ENCODE data around the gene YJU2.
"Not testable (repeated sequence)": the region's sequence is repeated elsewhere in the genome, so short reads cannot be mapped to it uniquely, and the experiment has no call there.

The YJU2 gene

DNA sequence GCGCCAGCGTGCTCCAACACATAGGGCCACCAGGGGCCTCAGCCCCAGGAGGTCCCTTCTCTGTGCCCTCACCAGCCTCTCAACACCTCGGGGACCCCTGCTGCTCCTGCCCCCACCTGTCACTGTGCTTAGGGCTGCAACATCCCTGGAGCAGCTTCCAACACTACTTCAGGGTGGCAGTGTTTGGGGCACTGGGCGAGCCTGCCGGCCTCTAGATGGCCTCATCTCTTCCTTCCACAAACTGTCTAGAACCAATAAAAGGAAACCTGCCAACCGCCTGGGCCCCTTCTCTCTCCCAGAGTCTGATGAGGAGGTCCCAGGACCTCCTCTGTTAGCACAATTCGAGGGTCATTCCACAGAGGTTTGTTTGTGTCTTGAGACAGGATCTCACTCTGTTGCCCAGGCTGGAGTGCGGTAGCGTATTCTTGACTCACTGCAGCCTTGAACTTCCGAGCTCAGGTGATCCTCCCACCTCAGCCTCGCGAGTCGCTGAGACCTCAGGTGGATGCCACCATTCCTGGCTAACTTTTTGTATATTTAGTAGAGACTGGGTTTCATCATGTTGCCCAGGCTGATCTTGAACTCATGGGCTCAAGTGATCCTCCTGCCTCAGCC, 22.0 kb downstream of the YJU2 start:
- DNase-seq, result no peak

DNA sequence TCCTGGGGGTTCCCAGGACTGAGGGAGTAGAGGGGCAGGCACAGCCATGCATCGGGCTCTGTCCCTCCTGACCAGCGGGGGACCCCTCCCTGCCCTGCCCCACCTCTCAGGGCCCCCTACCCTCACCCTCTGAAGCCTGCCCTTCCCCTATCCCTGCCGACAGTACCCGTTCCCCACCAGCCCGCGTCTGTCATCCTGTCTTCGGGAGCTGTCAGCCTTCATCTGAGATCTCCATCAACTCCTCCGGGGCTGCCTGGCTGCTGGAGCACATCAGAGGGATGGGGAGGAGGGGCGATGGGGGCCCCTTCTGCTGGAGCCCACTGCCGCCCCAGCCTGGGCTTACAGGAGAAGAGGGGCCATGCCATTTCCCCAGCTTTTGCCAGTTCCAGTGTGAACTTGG, 26.0 kb downstream of the YJU2 start:
- no peak for DNase-seq

DNA sequence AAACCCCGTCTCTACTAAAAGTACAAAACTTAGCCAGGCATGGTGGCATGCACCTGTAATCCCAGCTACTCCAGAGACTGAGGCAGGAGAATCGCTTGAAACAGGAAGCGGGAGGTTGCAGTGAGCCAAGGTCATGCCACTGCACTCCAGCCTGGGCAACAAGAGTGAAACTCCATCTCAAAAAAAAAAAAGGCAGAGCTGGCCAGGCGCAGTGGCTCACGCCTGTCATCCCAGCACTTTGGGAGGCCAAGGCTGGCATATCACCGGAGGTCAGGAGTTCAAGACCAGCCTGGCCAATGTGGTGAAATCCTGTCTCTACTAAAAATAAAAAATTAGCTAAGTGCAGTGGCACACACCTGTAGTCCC, 27.4 kb downstream of the YJU2 start:
- DNase-seq, result not testable (repeated sequence)

DNA sequence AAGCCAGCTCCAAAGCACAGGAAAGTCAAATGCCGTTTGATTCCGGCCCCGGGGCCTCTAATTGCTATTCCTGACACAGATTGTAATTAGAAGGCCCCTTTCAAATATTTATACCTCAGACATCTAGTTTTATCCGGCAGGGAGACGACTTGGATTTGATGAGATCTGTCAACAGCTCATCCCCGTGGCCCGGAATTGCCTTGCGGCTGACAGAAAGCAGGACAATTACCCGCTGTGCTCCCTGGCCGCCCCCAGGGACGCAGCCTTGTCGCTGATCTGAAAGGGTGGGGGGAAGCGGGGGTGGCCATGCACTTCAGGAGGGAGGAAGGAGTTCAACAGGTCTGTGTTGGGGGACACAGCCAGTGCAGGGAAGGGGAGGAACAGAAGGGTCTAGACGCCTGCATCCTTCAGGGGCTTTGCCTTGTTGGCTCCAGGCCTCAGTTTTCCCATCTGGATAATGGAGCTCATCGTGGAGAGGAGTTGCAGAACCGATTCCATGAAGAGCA, 30.4 kb downstream of the YJU2 start:
- DNase-seq, result no peak

DNA sequence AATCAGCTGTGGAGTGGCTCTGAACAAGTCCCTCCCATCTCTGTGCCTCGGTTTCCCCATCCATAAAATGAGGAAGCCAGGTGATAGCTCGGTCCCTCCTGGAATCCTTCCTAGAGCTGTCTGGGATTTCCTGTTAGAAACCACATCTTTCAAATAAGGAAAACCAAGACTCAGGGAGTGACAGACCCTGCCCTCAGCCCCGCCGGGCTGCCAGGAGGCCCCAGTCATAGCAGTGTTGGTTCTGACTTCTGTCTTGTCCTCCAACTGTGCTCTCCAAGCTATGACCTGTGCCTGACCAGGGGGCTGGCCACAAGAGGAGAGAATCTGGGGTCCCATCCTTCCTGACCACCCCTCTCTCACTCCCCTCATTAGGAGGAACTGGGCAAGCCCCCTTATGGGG, 31.1 kb downstream of the YJU2 start:
- no peak for DNase-seq

DNA sequence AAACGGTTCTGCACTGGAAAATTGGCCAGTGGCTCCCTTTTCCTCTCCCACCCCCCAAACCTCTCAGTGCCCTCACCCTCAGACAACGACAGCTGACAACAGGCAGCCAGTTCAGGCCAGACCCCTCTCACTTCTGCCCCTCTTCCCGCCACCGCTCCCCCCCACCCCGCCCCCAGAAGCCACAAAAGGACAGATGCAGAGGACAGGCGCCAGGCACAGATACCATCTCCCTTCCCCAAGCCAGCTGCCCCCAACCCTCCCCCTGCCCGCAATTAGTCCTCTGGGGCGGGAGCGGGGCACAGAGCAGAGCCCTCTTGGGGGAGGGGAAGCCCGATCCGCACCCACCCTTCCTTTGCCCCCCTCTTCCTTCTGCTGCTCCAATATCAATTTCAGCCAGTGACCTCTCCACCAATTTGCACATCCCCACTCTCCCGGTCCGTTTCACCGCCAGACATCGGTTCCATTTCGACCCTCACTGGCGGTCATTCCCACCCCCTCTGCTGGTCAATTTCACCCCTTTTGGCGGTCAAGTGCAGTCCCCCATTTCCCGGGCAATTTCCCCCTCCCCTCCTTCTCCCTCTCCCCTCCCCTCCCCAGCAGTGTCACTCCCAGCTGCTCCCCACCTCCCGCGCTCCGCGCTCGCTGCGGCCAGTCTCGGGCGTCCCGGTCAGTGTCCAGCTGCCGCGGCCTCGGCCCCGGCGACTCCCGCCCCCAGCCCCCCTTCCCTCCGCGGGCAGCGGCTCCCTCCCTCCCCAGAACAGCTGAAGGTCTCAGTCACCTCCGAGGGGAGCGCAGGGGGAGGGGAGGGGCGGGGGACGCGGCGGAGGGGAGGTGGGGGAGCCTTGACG, 31.8 kb downstream of the YJU2 start, which contains the start of gene SHD:
Gene SHD (plus strand): TSS at position 848 of the 848 bp plus-strand sequence. CDS start 798 bp downstream, outside the sequence.
- no peak for DNase-seq

DNA sequence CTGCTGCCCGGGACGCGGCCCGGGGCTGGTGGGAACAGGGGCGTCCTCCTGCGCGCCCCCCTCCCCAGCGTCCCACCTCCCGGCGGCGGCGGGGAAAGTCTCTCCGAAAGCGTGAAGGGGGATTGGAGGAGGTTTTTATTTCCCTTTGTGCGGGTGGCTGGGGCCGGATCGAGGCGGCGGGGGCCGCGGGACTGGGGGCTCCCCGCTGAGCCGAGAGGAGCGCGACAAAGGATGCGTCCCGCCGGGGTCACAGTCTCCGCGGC, 32.3 kb downstream of the YJU2 start:
- DNase-seq, result no peak

DNA sequence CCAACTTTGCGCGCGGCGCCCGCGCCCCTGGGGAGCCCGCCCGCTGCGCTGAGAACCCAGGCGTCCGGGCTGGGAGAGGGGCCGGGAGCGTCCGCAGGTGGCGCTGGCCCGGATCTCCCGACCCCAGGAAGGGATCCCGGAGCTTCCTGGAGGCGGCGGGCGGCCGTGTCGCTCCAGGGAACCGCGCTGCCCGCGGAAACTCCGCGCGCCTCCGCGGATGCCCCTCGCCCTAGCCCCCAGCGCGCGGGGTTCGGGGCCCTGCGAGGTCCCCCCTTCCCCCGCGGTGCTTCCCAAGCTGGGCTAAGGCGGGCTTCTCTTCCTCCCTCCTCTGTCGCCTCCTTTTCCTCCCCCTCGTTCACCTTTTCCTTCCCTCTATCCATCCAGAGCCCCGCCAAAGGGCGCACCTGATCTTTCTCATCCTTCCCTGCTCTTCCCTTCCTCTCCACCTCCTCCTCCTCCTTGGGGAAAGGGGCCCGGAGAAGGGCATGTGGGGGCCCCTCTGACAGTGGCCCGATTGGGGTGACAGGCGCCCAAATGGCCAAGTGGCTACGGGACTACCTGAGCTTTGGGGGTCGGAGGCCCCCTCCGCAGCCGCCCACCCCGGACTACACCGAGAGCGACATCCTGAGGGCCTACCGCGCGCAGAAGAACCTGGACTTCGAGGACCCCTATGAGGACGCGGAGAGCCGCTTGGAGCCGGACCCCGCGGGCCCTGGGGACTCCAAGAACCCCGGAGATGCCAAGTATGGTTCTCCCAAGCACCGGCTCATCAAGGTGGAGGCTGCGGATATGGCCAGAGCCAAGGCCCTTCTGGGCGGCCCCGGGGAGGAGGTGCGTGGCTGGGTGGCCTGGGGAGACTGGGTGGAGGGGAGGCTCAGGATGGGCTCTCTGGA, 32.9 kb downstream of the YJU2 start:
- no peak for DNase-seq

DNA sequence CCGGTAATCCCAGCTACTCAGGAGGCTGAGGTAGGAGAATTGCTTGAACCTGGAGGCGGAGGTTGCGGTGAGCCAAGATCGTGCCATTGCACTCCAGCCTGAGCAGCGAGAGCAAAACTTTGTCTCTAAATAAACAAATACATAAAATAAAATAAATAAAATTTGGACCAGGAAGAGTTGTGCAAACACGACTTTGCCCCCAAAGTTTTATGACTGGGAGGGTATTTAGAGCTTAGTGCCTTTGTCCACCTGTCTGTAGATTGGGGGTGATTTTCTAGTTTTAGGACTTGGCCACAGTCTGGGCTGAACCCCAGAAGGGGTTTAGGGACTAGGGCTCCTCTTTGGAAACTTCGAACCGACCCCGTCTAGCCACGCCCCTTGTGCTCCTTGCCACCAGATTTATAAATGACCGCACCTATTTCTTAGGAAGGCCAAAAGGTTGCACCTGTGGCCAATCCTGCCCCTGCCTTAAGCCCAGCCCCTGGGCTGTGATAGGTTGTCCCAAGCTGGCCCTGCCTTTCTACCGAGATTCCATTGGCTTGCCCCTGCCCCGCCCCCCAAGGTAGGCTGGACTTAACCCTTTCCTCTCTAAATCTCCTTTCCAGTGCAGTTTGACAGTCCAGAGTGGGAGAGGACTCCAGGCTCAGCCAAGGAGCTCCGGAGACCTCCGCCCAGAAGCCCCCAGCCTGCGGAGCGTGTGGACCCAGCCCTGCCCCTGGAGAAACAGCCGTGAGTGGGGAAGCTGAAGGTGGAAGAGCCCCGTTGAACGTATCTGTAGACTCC, 37.5 kb downstream of the YJU2 start:
- DNase-seq, result no peak

DNA sequence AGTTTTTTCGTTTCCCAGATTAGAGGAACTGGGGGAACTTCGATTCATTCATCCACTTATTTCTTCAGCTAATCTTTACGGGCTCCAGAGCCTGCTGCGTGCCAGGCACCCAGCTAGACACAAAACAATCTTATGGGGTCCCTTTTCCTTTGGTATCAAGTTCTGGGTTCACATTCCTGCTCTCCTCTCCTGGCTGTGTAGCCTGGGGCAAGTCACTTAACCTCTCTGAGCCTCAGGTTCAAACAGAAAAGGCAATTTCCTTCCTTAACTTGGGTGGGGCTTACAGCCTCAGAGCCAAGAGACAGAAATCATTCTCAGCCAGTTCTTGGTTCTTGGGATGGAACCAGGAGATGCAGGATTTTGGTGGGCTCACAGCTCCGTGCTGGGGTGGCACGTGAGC, 38.1 kb downstream of the YJU2 start:
- DNase-seq, result no peak

DNA sequence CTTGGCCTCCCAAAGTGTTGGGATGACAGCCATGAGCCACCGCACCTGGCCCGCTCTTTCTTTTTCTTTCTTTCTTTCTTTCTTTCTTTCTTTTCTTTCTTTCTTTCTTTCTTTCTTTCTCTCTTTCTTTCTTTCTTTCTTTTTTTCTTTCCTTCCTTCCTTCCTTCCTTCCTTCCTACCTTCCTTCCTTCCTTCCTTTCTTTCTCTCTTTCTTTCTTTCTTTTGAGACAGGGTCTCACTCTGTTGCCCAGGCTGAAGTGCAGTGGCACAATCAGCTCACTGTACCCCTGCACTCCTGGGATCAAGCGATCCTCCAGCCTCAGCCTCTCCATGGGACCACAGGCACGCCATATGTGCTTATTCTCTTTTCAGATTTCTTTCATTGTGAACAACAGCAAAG, 39.3 kb downstream of the YJU2 start:
- not testable (repeated sequence) for DNase-seq

DNA sequence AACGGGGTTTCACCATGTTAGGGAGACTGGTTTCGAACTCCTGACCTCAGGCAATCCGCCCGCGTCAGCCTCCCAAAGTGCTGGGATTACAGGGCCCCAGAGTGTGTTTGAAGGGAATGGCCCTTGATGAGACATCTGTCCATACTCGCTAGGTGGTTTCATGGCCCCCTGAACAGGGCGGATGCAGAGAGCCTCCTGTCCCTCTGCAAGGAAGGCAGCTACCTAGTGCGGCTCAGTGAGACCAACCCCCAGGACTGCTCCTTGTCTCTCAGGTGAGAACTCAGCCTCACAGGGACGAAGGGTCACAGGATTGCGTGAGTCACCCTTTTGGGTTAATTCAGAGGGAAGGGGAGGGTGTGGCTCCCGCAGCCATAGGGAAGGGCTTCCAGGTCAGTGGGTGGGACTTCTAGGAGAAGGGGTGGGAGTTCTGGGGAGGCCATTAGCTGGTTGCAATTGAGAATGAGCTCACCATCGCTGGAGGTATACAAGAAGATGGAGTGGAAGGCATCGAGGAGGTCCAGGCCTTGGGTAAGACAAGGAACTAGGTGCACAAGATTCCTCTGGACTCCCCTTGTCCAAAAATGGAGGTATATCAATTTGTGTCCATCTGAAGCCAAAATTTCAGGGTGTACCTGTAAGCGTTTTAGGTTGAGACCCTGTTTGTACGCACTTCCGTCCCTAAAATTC, 41.4 kb downstream of the YJU2 start:
- no peak for DNase-seq

DNA sequence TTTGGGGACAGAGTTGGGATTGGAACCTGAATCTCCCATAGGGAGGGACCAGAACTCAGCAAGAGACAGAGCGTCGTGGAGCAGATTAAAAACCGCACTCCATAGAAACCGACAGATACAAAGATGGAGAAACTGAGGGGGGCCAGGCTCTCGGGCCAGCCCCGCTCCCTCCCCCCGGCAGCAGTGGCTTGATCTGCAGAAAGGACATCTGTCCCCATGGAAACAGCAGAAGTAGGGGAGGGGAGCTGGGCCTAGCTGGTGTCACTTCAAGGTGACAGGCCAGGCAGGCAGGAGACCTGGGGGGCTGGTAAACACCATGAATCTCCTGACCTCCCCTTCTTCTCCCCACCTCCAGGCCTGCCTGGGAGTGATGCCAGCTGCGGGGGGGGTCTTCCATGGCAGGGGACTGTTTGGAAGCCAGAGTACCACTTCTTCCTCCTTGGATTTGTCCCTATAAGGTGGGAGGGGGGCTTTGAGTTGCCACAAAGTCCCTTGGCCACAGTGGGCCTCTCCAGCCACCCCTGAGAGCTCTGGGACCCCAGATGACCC, 44.4 kb downstream of the YJU2 start:
- DNase-seq, result no peak

DNA sequence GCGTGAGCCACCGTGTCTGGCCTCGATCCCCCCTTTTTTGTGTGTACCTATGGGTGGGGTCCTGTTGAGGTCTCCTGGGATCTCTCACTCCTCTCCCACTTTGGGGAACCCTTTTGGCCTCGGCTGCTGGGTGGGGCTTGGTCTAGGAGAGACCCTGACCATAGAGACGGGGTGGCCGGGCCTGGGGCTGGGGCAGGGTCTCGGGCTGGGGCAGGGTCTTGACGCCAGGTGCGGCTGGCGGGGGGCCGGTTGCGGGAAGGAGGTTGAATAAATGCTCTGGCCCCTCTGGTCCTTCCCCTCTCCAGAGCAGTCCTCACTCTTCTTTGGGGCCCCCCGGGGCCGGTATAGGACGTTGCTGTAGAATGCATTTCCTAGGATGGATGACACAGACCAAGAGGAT, 45.6 kb downstream of the YJU2 start:
- DNase-seq, result no peak

DNA sequence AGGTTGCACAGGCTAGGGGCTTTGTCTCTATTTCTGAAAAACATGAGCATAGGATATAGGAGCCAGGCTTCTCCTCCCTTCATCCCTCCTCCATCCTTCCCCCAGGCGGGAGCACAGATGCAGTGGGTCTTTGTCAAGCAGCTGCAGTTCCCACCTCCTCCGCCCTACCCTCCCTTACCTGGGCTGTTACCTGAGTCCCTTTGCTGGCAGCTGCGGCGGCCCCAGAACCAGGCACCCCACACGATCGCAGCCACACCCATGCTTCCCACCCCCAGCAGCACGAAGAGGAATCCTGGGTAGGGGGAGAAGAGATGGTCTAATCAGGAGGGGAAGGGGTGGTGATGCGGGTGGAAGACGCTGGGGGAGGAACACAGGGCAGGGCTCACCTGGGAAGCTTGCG, 47.5 kb downstream of the YJU2 start:
- DNase-seq, result no peak

DNA sequence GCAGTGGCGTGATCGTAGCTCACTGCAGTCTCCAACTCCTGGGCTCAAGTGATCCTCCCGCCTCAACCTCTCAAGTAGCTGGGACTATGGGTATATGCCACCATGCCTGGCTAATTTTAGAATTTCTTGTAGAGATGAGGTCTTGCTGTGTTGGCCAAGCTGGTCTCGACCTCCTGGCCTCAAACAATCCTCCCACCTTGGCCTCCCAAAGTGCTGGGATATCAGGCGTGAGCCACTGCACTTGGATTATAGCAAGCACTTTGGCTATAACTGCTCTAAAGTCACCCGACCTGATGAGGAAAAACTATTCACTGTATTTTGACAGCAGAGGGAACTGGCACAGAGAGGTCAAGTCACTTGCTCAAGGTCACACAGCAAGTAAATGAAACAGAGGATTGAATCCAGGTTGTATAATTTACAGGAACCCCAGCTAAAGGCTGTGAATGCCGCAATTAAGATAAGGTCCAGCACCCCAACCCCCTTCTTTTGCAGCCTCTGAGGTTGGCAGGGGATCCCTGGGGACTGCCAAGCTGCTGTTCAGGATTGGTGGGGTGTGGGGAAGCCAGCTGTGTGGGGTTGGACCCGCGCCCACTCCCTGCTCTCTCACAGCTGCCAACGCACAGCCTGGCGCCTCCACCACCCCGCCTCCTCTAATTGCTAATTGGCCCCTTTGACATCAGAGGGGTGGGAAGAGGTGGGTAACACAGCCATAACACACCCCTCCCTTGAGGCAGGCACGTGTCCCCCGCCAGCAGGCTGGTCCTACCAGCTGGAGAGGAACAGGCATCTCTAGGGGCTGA, 49.3 kb downstream of the YJU2 start:
- DNase-seq, result no peak

DNA sequence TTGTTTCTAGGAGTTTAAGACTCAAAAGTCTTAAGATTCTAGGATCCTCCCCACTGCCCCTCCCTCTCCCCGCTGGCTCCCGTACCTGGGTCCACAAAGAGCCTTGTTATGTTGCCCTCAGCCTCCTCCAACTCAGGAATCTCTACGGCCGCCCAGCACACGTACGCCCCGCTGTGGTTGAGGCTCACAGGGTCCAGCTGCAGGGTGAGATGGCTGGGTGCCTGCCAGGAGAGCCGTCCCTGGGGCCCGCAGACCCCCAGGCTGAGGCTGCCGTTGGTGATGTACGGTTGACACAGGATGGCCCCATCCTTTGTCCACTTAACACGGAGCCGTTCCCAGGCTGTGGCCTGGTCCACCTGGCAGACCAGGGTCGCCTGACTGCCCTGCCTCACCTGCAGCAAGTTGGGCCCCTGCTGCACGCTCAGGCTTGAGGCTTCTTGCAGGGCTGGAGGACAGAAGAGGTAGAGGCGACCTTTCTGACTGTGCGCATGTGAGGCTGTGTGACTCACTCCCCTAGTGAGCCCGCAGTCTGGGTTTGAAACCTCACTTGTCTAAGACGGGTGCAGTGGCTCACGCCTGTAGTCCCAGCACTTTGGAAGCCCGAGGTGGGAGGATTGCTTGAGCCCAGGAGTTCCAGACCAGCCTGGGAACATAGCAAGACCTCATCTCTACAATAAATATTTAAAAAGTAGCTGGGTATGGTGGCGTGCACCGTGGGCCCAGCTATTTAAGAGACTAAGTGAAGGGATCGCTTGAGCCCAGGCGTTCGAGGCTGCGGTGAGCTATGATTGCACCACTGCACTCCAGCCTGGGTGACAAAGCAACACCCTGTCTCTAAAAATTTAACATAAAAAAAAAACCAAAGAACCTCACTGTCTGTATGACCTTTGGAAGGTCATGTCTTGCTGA, 51.3 kb downstream of the YJU2 start:
- DNase-seq, result peak; percentile 24

DNA sequence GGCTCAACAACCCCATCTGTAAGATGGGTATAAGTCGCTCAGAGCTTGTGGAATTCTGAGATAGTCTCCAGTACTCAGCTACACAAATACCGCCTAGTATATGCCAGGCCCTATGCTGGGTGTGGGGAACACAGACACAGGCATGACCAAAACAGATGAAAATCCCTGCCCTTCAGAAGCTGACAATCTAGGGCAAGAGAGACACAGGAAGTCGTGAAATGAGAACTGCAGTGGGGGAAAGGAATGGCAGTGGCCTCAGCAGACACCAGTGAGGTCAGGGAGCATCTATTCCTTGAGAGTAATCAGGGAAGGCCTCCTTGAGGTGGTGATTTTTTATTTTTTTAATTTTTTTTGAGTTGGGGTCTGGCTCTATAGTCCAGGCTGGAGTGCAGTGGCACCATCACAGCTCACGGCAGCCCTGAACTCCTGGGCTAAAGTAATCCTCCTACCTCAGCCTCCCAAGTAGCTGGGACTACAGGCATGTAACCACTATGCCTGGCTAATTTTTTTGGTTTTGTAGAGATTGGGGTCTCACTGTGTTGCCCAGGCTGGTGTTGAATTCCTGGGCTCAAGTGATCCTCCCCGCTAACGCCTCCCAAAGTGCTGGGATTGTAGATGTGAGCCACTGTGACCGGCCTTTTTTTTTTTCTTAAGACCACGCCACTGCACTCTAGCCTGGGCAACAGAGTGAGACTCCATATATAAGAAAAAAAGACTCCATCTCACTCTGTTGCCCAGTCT, 52.1 kb downstream of the YJU2 start:
- DNase-seq, result no peak

DNA sequence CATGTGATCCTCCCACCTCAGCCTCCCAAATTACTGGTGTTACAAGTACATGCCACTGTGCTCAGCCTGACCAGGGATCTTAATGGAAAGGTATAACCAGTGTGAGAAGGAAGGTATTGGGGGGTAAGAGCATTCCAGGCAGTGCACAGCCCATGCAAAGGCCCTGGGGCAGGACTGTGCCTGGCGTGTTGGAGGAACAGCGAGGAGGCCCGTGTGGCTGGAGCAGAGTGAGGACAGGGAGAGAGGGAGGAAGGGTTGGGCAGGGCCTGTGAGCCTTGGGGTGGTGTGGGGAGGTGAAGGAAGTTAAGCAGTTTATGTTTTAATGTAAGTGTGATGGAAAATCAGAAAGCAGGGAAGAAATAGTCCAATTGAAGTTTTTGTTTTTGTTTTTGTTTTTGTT, 53.7 kb downstream of the YJU2 start:
- no peak for DNase-seq

Data from stimulated activated CD4-positive, alpha-beta T cell treated with anti-CD3 and anti-CD28 coated beads, Interleukin-4, amount 100 ng/mL, for 24 hours (primary cell).